Kidney epithelial cell (primary cell): ENCODE results near the gene SPAG16. TPM values are rescaled to one million over a fixed set of nuclear protein-coding genes. Genes with fewer than 3 reads are reported as not detected.

Experiments used
- DNase-seq: peaks from one replicate; pipeline ENCODE4 v3.0.0-alpha.2; 2010; ENCODE audit warnings: low read depth
- H3K27me3 ChIP-seq: 2 replicates; pipeline ENCODE4 v1.6.0; 2011; ENCODE audit warnings: low read length; ENCODE audit not compliant: control insufficient read depth, insufficient read depth
- H3K36me3 ChIP-seq: 2 replicates; pipeline ENCODE4 v1.5.1; 2011; ENCODE audit warnings: low read length; ENCODE audit not compliant: control insufficient read depth, insufficient read depth
- H3K4me3 ChIP-seq: 2 replicates; pipeline ENCODE4 v1.5.1; 2011; ENCODE audit warnings: low read depth, mild to moderate bottlenecking, control low read depth, low read length
- CTCF ChIP-seq: IDR thresholded peaks from 2 replicates; pipeline ENCODE4 v1.5.1; 2011; ENCODE audit warnings: mild to moderate bottlenecking, moderate library complexity, low read length, control low read depth, inconsistent platforms; ENCODE audit not compliant: insufficient read depth, poor library complexity, severe bottlenecking
- total RNA-seq: library from RNA; depleted of rRNA; stranded (reverse); fragments of >200 nt; gene quantifications from 2 replicates; pipeline ENCODE4 v1.2.3, GENCODE V29; 2015

SPAG16 gene
- total RNA-seq, 1 donor from 2014 or later = 16.1 TPM

- no peaks in the 10 kb centered on the region for H3K36me3 ChIP-seq
- no peak for DNase-seq
- no peak overlapping the region for H3K4me3 ChIP-seq
- no peak for TF ChIP-seq CTCF
- no peaks in the 10 kb centered on the region for H3K27me3 ChIP-seq
These were observed 912.0 kb downstream of the SPAG16 start for GRCh38 chr2:214196260-214196659.

DNA sequence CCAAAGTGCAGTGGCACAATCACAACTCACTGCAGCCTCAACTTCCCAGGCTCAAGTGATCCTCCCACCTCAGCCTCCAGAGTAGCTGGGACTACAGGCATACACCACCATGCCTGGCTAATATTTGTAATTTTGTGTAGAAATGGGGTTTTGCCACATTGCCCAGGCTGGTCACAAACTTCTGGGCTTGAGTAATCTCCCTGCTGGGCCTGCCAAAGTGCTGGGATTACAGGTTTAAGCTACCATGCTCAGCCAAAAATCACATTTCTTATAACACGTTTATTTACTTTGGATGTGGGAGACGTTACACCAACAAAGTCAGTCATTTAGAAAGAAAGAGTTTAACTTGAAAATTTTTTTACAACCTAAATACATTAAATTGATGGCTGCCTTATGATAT lies 917.6 kb downstream of the SPAG16 start:
- no peaks in the 10 kb centered on the region for H3K27me3 ChIP-seq
- no peaks in the 10 kb centered on the region for H3K36me3 ChIP-seq
- no peak overlapping the region for H3K4me3 ChIP-seq
- TF ChIP-seq CTCF = no peak
- no peak for DNase-seq

DNA sequence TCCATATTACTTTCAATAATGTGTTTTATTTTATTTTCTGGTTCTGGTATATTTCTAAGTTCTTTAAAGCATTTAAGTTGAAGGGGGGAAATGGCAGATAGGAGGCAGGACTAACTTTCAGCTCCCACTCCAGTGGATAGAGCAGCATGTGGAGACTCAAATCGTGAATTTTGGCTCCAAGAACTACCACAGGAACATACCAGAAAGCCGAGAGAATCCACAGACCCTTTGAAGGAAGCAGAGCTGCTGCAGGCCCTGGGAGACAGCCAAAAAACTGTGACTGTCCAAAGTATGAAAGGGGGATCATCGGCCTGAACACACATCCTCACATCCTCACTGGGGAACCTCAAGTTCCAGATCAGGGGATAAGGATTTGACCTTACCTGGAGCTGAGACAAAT lies 919.0 kb downstream of the SPAG16 start:
- H3K4me3 ChIP-seq = no peak overlapping the region
- H3K36me3 ChIP-seq = no peaks in the 10 kb centered on the region
- no peak for TF ChIP-seq CTCF
- no peak for DNase-seq
- H3K27me3 ChIP-seq = no peaks in the 10 kb centered on the region

DNA sequence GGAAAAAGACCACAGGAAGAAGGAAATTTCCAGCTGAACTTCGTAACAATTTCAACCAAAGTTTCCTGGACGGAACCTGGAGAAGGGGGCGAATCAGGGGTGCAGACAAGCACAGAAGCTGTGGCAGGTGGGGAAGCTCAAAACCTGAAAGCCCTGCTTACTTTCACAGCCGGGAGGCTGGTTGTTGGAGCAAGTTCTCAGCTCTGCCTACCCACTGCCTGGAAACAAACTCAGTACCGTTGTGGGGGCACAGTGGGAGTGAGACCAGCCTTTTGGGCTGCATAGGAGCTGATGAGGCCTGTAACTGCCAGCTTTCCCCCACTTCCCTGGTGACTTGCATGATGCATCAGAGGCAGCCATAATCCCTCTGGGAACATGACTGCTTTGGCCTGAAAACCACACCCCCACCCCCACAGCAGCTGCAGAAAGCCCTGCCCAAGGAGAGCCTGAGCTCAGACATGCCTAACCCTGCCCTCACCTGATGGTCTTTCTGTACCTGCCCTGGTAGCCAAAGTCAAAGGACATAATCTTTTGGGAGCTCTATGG lies 919.6 kb downstream of the SPAG16 start:
- Histone ChIP-seq H3K4me3 (no peak overlapping the region), H3K27me3 (no peaks in the 10 kb centered on the region), H3K36me3 (no peaks in the 10 kb centered on the region)
- DNase-seq = no peak
- TF ChIP-seq CTCF = no peak

- no peak for TF ChIP-seq CTCF
- no peak for DNase-seq
- Histone ChIP-seq H3K36me3 (no peaks in the 10 kb centered on the region), H3K4me3 (no peak overlapping the region), H3K27me3 (no peaks in the 10 kb centered on the region)
These were observed 930.8 kb downstream of the SPAG16 start for GRCh38 chr2:214215107-214215506.

DNA sequence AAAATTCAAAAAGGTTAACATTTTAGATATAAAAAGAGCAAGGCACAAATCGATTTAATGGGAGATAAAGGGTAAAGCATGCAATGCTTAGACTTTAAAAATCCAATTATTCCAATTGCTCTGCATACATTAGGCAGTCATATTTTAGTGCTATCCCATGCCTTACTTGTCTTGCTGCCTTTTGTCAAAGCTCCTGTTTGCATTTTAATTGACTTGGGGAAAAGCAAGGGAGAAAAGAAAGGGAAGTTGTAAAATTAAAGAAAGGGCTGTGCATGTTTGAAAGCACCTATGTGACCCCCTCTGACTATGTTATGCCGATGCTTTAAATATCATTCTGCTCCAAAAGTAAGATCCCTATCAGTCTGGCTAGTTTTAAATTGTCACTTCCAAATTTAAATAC lies 932.9 kb downstream of the SPAG16 start:
- no peak for DNase-seq
- no peak overlapping the region for H3K4me3 ChIP-seq
- H3K36me3 ChIP-seq = no peaks in the 10 kb centered on the region
- no peak for TF ChIP-seq CTCF
- no peaks in the 10 kb centered on the region for H3K27me3 ChIP-seq
